Lung (tissue), 12 donors: Measurements from ENCODE around the gene ACBD6. TPM values are rescaled to one million over a fixed set of nuclear protein-coding genes. Genes with fewer than 3 reads are reported as not detected.

ENCODE experiments used
- ATAC-seq: fragments of 200-7000 bp; cut with Tn5 transposase; one replicate; pipeline ENCODE4 v1.9.1; 2020; ENCODE audit warnings: moderate number of reproducible peaks; ENCODE audit not compliant: insufficient read depth, low FRiP score
- DNase-seq, 3 donors: peaks; one replicate each; pipeline ENCODE4 v3.0.0-alpha.2; 2013 to 2017
- H3K27ac ChIP-seq, 2 donors: one replicate each; pipeline ENCODE4 v1.5.1; 2013; ENCODE audit warnings: mild to moderate bottlenecking in 2 of 2, moderate library complexity in 2 of 2, control low read depth in 1 of 2, inconsistent platforms in 1 of 2, low read depth in 1 of 2, low read length in 1 of 2
- H3K27me3 ChIP-seq, 3 donors: one replicate each; pipeline ENCODE4 v1.5.1; 2013; ENCODE audit warnings: low read length in 2 of 3; ENCODE audit not compliant: control insufficient read depth in 3 of 3, insufficient read depth in 3 of 3
- H3K36me3 ChIP-seq, 4 donors: one replicate each; pipeline ENCODE4 v1.5.1; 2013; ENCODE audit warnings: low read length in 4 of 4, mild to moderate bottlenecking in 1 of 4, moderate library complexity in 1 of 4; ENCODE audit not compliant: control insufficient read depth in 4 of 4, insufficient read depth in 4 of 4
- H3K4me1 ChIP-seq, 5 donors: one replicate each; pipeline ENCODE4 v1.5.1; 2013; ENCODE audit warnings: low read length in 5 of 5, mild to moderate bottlenecking in 2 of 5, moderate library complexity in 1 of 5; ENCODE audit not compliant: control insufficient read depth in 5 of 5, insufficient read depth in 5 of 5
- H3K4me3 ChIP-seq: one replicate; pipeline ENCODE4 v1.5.1; 2013; ENCODE audit warnings: mild to moderate bottlenecking, control low read depth, moderate library complexity
- H3K9ac ChIP-seq, 2 donors: one replicate each; pipeline ENCODE4 v1.5.1; 2013; ENCODE audit warnings: low read length in 2 of 2, control low read depth in 1 of 2; ENCODE audit not compliant: insufficient read depth in 1 of 2
- H3K9me3 ChIP-seq, 4 donors: one replicate each; pipeline ENCODE4 v1.5.1; 2013; ENCODE audit warnings: low read length in 3 of 4, mild to moderate bottlenecking in 1 of 4, moderate library complexity in 1 of 4; ENCODE audit not compliant: control insufficient read depth in 4 of 4, insufficient read depth in 3 of 4
- CTCF ChIP-seq: IDR thresholded peaks from 2 replicates; pipeline ENCODE4 v1.5.1; 2012; ENCODE audit warnings: mild to moderate bottlenecking; ENCODE audit errors: control extremely low read depth, extremely low read depth
- WGBS, 2 donors: extraction: QIAGEN DNeasy Blood & Tissue Kit; methylation state at CpG; one replicate each; pipeline ENCODE4 v1.1.7; 2013; 5-methylcytosine and 5-hydroxymethylcytosine counted together
- polyA plus RNA-seq, 2 donors: library from polyadenylated mRNA; stranded (reverse); fragments of 200-250 nt; gene quantifications; one replicate each; pipeline ENCODE4 v1.2.1, GENCODE V29; 2013
- total RNA-seq, 2 donors: library from RNA; depleted of rRNA in 1 of 2; stranded (reverse); fragments of >200 nt in 1 of 2; gene quantifications; one replicate each; pipeline ENCODE4 v1.2.1, GENCODE V29; 2014 to 2021
- donor health status: control.
- donor health status: control.
- donor health status: Bipolar disorder and iron deficiency.
- donor health status: healthy.
- donor health status: DM: yes; HTN: yes; CAD: no.

ACBD6 gene
- total and polyA plus RNA-seq, 4 donors: 28.1 to 53.3 (median 41.1) TPM

GRCh38 chr1:180254496-180254819 is 247.9 kb downstream of the ACBD6 start:
- no peak for DNase-seq
- Histone ChIP-seq H3K9me3 (peaks cover 0 to 2% (median 0%) of the 10 kb centered on the region in 4 donors), H3K27me3 (peaks cover 4 to 8% (median 5%) of the 10 kb centered on the region in 3 donors), H3K4me3 (no peak overlapping the region), H3K36me3 (no peaks in the 10 kb centered on the region), H3K9ac (no peak overlapping the region), H3K4me1 (peaks cover 0 to 7% (median under 1%) of the 10 kb centered on the region in 5 donors), H3K27ac (no peak overlapping the region)
- 90 to 97% methylated on average over 9 of the region's 9 CpGs for WGBS, 2 donors
- TF ChIP-seq CTCF: no peak
- ATAC-seq: no peak

GRCh38 chr1:180253585-180254495 is 248.5 kb downstream of the ACBD6 start:
- Histone ChIP-seq H3K27ac (no peak overlapping the region), H3K9me3 (peaks cover 0 to 2% (median 0%) of the 10 kb centered on the region in 4 donors), H3K9ac (no peak overlapping the region), H3K27me3 (peaks cover 4 to 5% (median 5%) of the 10 kb centered on the region in 3 donors), H3K4me3 (no peak overlapping the region), H3K4me1 (peaks cover 0 to 10% (median 3%) of the 10 kb centered on the region in 5 donors), H3K36me3 (no peaks in the 10 kb centered on the region)
- 66 to 83% methylated on average over 31 of the region's 31 CpGs for WGBS, 2 donors
- no peak for ATAC-seq
- TF ChIP-seq CTCF: no peak
- no peak for DNase-seq

- H3K4me1 ChIP-seq: peaks cover 0 to 10% (median 3%) of the 10 kb centered on the region in 5 donors
- peaks cover 2 to 4% (median 3%) of the 10 kb centered on the region in 3 donors for H3K27me3 ChIP-seq
- H3K36me3 ChIP-seq: no peaks in the 10 kb centered on the region
- ATAC-seq: no peak
- TF ChIP-seq CTCF: peak; percentile 59
- H3K27ac ChIP-seq: no peak overlapping the region
- peak in 2 of 3 donors; percentile 34 to 54 for DNase-seq
- H3K4me3 ChIP-seq: no peak overlapping the region
- no peak overlapping the region for H3K9ac ChIP-seq
- H3K9me3 ChIP-seq: peaks cover 0 to 2% (median 0%) of the 10 kb centered on the region in 4 donors
- 67 to 69% methylated on average over 12 of the region's 12 CpGs for WGBS, 2 donors
These were observed 249.5 kb downstream of the ACBD6 start for GRCh38 chr1:180252638-180253536.
